Measurements from ENCODE around the gene FAF1. TPM values are rescaled to one million over a fixed set of nuclear protein-coding genes. Genes with fewer than 3 reads are reported as not detected.
A peak's percentile ranks its signal among the peaks of the same experiment; 100 is the strongest.

Gene FAF1
- total and polyA plus RNA-seq, 9 of the 15 experiments (the other 6 are each of a cell fraction or from before 2014, with no cell fraction given) = 48.7 to 225 (median 118) TPM

DNA sequence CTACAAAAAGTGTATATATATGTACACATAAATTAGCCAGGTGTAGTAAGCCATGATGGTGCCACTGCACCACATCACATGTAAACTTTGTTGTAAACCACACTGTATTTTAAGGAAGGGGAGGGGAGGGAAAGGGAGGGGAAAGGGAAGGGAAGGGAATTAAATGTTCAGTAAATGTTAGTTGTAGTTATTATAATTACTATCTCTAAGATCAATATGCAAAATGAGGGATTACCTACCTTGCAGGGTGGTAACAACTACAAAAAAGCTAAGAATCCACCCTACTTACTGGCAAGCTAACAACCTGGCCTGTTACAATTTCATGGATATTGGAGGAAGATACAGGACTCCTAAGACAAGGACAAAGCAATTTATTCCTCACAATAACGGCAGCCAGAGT lies 17.7 kb downstream of the FAF1 start:
- H3K27ac ChIP-seq (ENCODE audit: extremely low read depth, low read depth, low read length) = no peak overlapping the region
- ChIA-PET CTCF (ENCODE audit: low intra/inter-chr PET ratio) (no interaction called here), POLR2A (interaction anchor here (0.5 kb wide), 1 partner anchor 78 kb away, joined by 3 read pairs; no protein-coding TSS in a partner anchor)
- no peak overlapping the region for H3K4me2 ChIP-seq (ENCODE audit: insufficient read depth, low read length)
- peaks cover 28% of the 10 kb centered on the region for H4K20me1 ChIP-seq (replicated peaks; ENCODE audit: control insufficient read depth, insufficient read depth, low read length)
- H3K79me2 ChIP-seq (ENCODE audit: control insufficient read depth, insufficient read depth, low read length) = peaks cover 99% of the 10 kb centered on the region
- intact Hi-C loops (cut with micrococcal nuclease) = no loop called here
- no peak for TF ChIP-seq ZNF165 (CRISPR knock-in tag; IDR thresholded peaks at IDR 0.05; ENCODE audit: borderline replicate concordance)
- TF ChIP-seq HNRNPK (IDR thresholded peaks at IDR 0.05; ENCODE audit: low read depth, low read length, poor library complexity, severe bottlenecking) = peak; percentile 60
- TF ChIP-seq, protein P1, sequence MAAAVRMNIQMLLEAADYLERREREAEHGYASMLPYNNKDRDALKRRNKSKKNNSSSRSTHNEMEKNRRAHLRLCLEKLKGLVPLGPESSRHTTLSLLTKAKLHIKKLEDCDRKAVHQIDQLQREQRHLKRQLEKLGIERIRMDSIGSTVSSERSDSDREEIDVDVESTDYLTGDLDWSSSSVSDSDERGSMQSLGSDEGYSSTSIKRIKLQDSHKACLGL (CRISPR knock-in tag; IDR thresholded peaks at IDR 0.05; ENCODE audit: borderline replicate concordance, poor library complexity, severe bottlenecking) = no peak
- H3K4me3 ChIP-seq = no peak overlapping the region
- no peak for FAIRE-seq
- peaks cover 0 to 17% of the 10 kb centered on the region in 2 experiments; a peak in 2 of 5 replicates for H3K4me1 ChIP-seq (replicated peaks in 1 of 2; ENCODE audit: control insufficient read depth in 2 of 2, insufficient read depth in 2 of 2, low read length in 2 of 2)
- ATAC-seq = no peak
- no peak for DNase-seq (ENCODE audit: extremely low read depth in 1 of 4, low spot score in 3 of 4)
- in situ Hi-C loops (cut with MboI) = no loop called here
- no peak overlapping the region for H2AFZ ChIP-seq (ENCODE audit: low read depth, low read length)
- no peak overlapping the region for H3K9ac ChIP-seq (ENCODE audit: insufficient read depth in 1 of 2, low read depth in 2 of 2, low read length in 2 of 2)
- no peaks in the 10 kb centered on the region for H3K9me3 ChIP-seq (replicated peaks; ENCODE audit: control insufficient read depth, insufficient read depth, low read depth, low read length)
- no peaks in the 10 kb centered on the region for H3K9me1 ChIP-seq (ENCODE audit: control insufficient read depth, insufficient read depth, low read length)
- peaks cover 64% of the 10 kb centered on the region for H3K36me3 ChIP-seq (ENCODE audit: control insufficient read depth, insufficient read depth, low read length)
- no peaks in the 10 kb centered on the region for H3K27me3 ChIP-seq (ENCODE audit: control insufficient read depth in 2 of 2, insufficient read depth in 2 of 2, low read length in 2 of 2)
- no TSS peak for BruUV-seq (replicated peaks)
- 67% methylated on average over 1 of the region's 1 CpG for WGBS (ENCODE audit: insufficient coverage, low coverage, missing lambda C conversion rate)

DNA sequence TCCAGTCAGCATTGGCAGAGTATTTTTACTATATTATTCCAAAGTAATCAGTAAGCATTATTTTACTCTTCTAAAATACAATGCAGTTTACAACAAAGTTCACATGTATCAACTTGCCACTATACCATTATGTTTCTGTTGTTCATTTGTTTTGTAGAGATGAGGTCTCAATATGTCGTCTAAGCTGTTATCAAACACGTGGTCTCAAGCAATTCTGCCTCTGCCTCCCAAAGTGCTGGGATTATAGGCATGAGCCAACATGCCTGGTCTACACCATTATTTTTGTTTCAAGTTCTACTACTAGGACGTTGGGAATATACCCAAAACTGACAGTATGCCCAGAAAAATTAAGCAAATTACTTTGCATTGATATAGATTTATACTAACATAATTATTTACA lies 19.8 kb downstream of the FAF1 start:
- ATAC-seq = no peak
- no peaks in the 10 kb centered on the region for H3K9me3 ChIP-seq (replicated peaks; ENCODE audit: control insufficient read depth, insufficient read depth, low read depth, low read length)
- H3K79me2 ChIP-seq (ENCODE audit: control insufficient read depth, insufficient read depth, low read length) = peaks cover 99% of the 10 kb centered on the region
- no peak overlapping the region for H3K27ac ChIP-seq (ENCODE audit: extremely low read depth, low read depth, low read length)
- DNase-seq (ENCODE audit: extremely low read depth in 1 of 4, low spot score in 3 of 4) = no peak
- H3K4me2 ChIP-seq (ENCODE audit: insufficient read depth, low read length) = no peak overlapping the region
- no peaks in the 10 kb centered on the region for H3K9me1 ChIP-seq (ENCODE audit: control insufficient read depth, insufficient read depth, low read length)
- no peak for FAIRE-seq
- ChIA-PET CTCF (ENCODE audit: low intra/inter-chr PET ratio) (no interaction called here), POLR2A (interaction anchor here (0.8 to 2.7 kb wide), 4 partner anchors 10 to 20 kb away, joined by 3 to 12 read pairs (median 4); partner anchors contain the start of gene FAF1)
- no peak overlapping the region for H2AFZ ChIP-seq (ENCODE audit: low read depth, low read length)
- intact Hi-C loops (cut with micrococcal nuclease) = no loop called here
- in situ Hi-C loops (cut with MboI) = no loop called here
- peaks cover 15% of the 10 kb centered on the region; the same call in 1 of the 2 replicates for H4K20me1 ChIP-seq (replicated peaks; ENCODE audit: control insufficient read depth, insufficient read depth, low read length)
- H3K4me1 ChIP-seq (replicated peaks in 1 of 2; ENCODE audit: control insufficient read depth in 2 of 2, insufficient read depth in 2 of 2, low read length in 2 of 2) = peaks cover 0 to 17% of the 10 kb centered on the region in 2 experiments; a peak in 2 of 5 replicates
- H3K27me3 ChIP-seq (ENCODE audit: control insufficient read depth in 2 of 2, insufficient read depth in 2 of 2, low read length in 2 of 2) = no peaks in the 10 kb centered on the region
- BruUV-seq (replicated peaks) = no TSS peak
- no peak overlapping the region for H3K9ac ChIP-seq (ENCODE audit: insufficient read depth in 1 of 2, low read depth in 2 of 2, low read length in 2 of 2)
- WGBS (ENCODE audit: insufficient coverage, low coverage, missing lambda C conversion rate) = 78% methylated on average over 3 of the region's 3 CpGs
- no peak overlapping the region for H3K4me3 ChIP-seq
- peaks cover 54% of the 10 kb centered on the region for H3K36me3 ChIP-seq (ENCODE audit: control insufficient read depth, insufficient read depth, low read length)
- TF ChIP-seq PRPF4 (IDR thresholded peaks at IDR 0.05; ENCODE audit: insufficient read depth, low read depth, low read length, poor library complexity, severe bottlenecking) (no peak), GABPB1 (CRISPR knock-in tag; IDR thresholded peaks at IDR 0.05) (no peak), SP2 (IDR thresholded peaks at IDR 0.05; ENCODE audit: extremely low read depth, low read depth, low read length, poor library complexity, severe bottlenecking) (no peak), ARID1B (IDR thresholded peaks at IDR 0.05) (no peak), RFX5 (IDR thresholded peaks at IDR 0.05; ENCODE audit: low read depth, low read length) (no peak), ZBTB17 (CRISPR knock-in tag; IDR thresholded peaks at IDR 0.05) (no peak)
- TF ChIP-seq, protein P2, sequence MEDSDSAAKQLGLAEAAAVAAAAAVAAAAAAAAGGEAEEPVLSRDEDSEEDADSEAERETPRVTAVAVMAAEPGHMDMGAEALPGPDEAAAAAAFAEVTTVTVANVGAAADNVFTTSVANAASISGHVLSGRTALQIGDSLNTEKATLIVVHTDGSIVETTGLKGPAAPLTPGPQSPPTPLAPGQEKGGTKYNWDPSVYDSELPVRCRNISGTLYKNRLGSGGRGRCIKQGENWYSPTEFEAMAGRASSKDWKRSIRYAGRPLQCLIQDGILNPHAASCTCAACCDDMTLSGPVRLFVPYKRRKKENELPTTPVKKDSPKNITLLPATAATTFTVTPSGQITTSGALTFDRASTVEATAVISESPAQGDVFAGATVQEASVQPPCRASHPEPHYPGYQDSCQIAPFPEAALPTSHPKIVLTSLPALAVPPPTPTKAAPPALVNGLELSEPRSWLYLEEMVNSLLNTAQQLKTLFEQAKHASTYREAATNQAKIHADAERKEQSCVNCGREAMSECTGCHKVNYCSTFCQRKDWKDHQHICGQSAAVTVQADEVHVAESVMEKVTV (CRISPR knock-in tag; IDR thresholded peaks at IDR 0.05) = no peak
- TF ChIP-seq, protein P3, sequence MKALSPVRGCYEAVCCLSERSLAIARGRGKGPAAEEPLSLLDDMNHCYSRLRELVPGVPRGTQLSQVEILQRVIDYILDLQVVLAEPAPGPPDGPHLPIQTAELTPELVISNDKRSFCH (CRISPR knock-in tag; IDR thresholded peaks at IDR 0.05) = no peak
- TF ChIP-seq, protein P3 (tag; IDR thresholded peaks at IDR 0.05) = no peak

All from K562 (cell line).